GM21367 (cell line): ENCODE data around the gene GBF1.

ENCODE experiments used
- ATAC-seq: cut with Tn5 transposase; IDR thresholded peaks from one replicate; pipeline ENCODE4 v1.9.1; 2021; ENCODE audit not compliant: unreplicated experiment

The GBF1 gene

DNA sequence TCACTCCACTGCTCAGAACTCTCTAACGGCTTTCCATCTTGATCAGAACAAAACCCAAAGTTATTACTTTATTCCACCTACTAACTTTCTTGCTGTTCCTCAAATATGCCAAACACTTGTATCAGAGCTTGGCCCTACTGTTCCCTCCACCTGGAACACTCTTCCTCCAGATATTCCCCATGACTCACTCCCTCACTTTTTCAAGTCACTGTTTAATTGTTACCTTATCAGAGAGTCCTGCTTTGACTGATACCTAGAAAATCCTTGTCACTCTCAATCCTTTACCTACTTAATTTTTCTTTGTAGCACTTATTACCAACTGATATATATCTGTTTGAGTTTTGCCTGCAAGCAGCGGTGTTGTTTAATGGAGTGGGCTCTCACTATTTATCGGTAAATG, 144.6 kb downstream of the GBF1 start:
- no peak for ATAC-seq

DNA sequence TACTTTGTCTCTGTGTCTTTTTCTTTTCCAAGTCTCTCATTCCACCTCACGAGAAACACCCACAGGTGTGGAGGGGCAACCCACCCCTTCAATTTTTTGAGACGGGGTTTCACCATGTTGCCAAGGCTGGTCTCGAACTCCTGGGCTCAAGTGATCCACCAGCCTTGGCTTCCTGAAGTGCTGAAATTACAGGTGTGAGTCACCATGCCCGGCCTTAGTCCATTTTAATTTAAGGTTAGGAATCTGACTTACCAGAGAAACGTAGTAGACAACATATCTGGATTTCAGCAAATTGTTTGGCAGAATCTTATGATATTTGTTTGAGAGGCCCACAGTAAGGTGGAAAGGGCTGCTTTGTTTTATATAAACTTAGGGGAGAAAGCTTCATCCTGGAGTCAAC, 147.0 kb downstream of the GBF1 start:
- no peak for ATAC-seq

DNA sequence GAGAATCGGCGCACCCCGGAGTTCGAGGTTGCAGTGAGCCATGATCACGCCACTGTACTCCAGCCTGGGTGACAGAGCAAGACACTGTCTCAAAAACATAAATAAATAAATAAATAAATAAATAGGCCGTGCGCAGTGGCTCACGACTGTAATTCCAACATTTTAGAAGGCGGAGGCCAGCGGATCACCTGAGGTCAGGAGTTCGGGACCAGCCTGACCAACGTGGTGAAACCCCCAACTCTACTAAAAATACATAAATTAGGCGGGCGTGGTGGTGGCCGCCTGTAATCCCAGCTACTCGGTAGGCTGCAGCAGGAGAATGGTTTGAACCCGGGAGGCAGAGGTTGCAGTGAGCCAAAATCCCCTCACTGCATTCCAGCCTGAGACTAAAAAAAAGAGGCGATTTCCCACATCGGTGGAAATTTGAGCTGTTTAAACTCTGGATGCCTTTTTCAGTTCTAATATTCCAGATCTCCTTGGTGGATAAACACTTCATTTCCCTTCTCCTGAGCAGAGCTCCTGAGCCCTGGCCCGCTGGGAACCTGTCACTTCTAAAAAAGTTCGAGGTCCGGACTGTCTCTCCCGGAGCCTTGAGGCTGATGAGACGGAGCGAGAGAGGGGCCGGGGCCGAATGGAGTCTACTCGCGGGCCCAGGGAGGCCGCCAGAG, 148.2 kb downstream of the GBF1 start:
- ATAC-seq = no peak

DNA sequence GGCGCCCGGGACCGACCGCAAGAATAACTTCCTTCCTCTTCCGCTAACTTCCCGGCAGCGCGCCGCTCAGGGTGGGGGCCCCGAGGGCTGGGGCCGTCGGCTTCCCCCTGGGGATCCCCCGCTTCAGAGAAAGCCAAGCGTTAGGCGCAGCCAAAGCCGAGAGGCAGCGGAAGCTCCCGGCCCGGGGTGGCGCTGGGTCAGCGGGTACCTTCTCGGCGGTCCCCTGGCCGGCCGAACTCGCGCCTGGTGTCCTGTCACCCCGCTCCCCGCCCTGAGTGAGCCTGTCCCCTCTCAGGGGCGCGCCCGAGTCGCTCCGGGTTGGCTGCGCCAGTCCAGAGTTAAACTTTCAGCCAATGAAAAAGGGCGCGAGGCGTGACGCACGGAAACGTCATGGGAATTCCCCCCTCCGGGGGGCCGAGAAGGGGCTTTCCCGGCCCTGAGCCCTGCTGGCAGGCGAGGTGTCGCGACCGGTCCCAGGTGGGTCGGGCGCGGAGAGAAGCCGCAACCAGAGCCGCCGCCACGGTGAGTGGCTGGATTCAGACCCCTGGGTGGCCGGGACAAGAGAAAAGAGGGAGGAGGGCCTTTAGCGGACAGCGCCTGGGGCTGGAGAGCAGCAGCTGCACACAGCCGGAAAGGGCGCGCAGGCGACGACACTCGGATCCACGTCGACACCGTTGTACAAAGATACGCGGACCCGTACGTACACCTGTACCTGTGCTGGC, 148.9 kb downstream of the GBF1 start:
- ATAC-seq = peak; percentile 77

DNA sequence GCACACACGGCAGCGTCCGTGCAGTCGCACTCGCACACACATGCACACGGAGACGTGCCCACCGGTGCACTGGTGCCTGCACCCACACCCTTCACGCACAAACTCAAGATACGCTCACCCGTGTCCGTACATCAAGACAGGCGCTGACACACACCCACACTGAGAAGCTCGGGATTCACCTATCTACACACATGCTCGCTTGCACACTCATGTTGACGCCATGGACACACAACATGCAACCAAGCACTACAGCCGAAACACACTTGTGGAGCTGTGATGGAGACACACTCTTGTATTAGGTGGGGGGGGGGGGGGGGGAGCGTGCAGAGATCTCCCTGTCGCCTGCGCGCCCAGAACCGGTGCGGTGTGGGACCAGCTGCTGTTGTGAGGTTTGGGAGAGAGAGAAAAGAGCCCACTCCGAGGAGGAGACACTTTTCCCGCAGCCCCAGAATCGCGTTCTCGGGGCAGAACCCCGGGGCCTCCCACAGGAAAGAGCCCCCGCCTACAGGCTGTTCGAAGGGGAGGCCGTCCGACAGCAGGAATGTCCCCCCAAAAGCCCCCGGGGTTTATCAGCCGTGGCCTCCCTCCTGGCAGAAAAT, 149.6 kb downstream of the GBF1 start:
- ATAC-seq = peak; percentile 2

DNA sequence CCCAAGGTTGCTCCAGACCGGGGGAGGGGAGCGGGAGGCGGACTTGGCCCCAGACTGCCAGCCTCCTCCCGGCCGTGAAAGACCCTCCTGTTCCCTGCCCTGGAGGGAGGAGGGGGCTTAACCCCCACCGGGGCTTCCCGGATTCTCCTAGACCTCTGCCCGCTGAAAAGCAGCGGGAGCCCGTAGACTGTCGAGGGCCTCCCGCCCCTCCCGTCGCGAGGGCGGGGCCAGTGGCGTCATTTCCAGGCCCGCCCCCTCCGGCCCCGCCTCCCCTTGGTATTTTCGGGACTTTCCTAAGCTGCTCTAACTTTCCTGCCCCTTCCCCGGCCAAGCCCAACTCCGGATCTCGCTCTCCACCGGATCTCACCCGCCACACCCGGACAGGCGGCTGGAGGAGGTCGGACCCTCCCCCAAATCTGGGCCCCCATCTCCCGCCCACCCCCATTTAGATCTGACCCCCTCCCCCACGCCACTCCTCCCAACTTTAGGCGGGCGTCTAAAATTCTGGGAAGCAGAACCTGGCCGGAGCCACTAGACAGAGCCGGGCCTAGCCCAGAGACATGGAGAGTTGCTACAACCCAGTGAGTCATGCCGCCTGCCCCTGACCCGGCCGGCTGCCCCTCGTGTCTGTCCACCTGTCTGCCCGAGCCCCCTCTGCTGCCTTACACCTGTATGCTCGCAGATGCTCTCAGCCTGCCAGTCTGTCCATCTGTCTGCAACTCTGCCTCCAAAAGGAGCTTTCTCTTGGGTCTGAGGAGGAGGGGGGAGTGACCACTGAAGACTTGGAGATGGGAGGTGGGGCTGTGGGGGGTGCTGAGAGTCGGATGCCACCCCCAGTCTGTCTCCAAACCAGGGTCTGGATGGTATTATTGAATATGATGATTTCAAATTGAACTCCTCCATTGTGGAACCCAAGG, 150.3 kb downstream of the GBF1 start, which contains the start of gene NFKB2:
NFKB2 (plus strand) TSS at position 306 of the 917 bp plus-strand sequence; CDS start at position 561, 255 bp downstream.
- ATAC-seq = no peak

DNA sequence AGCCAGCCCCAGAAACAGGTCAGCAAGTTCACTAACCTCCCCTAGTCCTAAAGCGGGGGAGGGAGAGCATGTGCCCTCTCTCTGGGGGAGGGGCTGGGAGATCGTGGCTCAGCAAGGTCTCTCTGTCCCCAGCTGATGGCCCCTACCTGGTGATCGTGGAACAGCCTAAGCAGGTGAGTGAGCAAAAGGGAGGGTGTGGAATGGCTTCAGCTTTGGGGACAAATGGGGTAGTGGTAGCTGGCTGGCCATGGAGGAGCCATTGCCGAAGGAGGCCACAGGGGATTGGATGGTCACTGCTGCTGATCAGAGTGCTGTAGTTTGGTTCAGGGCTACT, 151.0 kb downstream of the GBF1 start:
- no peak for ATAC-seq

DNA sequence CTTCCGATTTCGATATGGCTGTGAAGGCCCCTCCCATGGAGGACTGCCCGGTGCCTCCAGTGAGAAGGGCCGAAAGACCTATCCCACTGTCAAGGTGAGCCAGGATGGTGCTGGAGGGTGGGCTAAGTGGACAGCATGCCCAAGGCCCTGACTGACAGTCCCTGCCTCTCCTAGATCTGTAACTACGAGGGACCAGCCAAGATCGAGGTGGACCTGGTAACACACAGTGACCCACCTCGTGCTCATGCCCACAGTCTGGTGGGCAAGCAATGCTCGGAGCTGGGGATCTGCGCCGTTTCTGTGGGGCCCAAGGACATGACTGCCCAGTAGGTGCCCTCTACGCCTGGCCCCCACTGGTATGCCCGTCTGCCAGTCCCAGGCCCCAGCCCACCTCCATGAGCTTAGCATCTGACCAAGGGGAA, 151.4 kb downstream of the GBF1 start:
- no peak for ATAC-seq

DNA sequence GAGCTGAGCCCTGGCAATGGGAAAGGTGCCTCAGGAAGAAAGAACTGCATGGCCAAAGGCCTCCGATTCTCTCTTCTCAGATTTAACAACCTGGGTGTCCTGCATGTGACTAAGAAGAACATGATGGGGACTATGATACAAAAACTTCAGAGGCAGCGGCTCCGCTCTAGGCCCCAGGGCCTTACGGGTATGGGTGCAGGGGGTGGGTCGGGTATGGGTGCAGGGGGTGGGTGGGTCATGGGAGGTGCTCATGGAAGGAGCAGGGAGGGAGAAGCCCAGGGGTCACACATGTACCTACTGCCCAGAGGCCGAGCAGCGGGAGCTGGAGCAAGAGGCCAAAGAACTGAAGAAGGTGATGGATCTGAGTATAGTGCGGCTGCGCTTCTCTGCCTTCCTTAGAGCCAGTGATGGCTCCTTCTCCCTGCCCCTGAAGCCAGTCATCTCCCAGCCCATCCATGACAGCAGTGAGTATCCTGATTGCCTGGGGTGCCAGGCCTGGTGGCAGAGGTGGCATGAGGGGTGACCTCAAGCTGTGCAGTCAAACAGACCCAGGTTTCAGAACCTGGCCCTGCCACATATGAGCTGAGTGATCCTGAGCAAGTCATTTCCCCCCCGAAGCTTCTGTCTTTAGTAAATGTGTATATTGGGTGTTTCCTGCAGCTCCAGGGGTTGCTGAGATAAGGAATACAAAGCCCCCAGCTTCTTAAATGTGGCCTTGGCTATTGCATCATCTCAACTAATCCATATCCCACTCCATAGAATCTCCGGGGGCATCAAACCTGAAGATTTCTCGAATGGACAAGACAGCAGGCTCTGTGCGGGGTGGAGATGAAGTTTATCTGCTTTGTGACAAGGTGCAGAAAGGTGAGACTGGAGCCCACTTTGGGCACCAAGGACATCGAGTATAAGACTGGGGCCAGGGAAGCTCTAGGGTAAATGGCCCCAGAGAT, 152.2 kb downstream of the GBF1 start:
- ATAC-seq = no peak

DNA sequence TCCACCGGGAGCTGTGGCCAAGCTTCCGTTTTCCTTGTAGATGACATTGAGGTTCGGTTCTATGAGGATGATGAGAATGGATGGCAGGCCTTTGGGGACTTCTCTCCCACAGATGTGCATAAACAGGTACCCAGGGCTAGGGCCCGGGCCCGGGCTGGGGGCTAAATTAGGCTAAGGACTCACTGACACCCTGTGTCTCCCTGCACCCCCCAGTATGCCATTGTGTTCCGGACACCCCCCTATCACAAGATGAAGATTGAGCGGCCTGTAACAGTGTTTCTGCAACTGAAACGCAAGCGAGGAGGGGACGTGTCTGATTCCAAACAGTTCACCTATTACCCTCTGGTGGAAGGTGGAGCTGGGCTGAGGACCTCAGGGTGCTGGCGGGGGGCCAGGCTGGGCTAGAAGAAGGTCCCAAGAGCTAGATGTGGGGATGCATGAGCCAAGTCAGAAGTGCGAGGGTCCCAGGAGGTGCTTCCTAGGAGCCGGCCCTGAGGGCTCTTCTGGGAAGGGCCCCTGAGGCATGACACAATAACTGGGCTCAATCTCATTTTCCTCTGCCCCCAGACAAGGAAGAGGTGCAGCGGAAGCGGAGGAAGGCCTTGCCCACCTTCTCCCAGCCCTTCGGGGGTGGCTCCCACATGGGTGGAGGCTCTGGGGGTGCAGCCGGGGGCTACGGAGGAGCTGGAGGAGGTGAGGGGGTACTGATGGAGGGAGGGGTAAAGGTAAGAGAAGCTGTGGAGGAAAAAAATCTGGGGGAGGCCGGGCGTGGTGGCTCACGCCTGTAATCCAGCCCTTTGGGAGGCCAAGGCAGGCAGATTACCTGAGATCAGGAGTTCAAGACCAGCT, 153.1 kb downstream of the GBF1 start:
- no peak for ATAC-seq

DNA sequence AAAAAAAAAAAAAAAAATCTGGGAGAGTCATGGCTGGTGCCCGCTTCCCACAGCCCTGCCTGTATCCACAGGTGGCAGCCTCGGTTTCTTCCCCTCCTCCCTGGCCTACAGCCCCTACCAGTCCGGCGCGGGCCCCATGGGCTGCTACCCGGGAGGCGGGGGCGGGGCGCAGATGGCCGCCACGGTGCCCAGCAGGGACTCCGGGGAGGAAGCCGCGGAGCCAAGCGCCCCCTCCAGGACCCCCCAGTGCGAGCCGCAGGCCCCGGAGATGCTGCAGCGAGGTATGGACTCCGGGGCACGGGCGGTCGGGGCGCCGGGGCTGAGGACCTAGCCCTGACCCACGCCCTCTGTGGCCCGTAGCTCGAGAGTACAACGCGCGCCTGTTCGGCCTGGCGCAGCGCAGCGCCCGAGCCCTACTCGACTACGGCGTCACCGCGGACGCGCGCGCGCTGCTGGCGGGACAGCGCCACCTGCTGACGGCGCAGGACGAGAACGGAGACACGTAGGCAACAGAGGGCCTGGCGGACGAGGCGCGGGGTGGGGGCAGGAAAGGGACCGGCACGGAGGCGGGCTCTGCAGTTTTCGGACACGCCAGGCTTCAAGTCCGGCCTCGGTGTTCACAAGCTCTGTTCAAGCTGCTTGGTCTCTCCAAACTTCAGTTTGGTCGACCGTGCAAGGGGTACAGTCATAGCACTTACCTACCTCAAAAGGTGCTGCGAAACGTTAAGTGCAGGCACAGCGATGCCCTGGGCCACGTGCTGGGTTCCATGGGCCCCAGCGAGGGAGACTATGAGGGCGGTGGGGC, 154.1 kb downstream of the GBF1 start:
- ATAC-seq = peak; percentile 34

DNA sequence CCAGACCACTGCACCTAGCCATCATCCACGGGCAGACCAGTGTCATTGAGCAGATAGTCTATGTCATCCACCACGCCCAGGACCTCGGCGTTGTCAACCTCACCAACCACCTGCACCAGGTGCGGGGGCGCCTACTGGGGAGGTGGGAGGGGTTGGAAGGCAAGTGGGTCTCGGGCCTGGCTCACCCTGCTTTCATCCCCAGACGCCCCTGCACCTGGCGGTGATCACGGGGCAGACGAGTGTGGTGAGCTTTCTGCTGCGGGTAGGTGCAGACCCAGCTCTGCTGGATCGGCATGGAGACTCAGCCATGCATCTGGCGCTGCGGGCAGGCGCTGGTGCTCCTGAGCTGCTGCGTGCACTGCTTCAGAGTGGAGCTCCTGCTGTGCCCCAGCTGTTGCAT, 154.7 kb downstream of the GBF1 start:
- no peak for ATAC-seq

DNA sequence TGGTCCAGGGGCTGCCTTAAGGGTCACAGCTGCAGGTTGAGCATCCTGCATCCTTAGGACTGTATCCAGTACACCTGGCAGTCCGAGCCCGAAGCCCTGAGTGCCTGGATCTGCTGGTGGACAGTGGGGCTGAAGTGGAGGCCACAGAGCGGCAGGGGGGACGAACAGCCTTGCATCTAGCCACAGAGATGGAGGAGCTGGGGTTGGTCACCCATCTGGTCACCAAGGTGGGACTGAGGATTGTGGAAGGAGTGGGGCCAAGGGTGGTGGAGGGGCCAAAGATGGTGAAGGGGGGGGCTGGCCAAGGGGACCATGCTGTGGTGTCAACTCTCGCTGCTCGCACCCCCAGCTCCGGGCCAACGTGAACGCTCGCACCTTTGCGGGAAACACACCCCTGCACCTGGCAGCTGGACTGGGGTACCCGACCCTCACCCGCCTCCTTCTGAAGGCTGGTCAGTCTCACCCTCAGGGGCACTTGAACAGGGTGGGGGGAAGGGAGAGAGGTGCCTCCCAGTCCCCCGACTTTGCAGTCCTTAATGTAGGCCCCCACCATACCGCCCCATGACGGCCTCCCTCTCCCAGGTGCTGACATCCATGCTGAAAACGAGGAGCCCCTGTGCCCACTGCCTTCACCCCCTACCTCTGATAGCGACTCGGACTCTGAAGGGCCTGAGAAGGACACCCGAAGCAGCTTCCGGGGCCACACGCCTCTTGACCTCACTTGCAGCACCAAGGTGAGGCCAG, 155.4 kb downstream of the GBF1 start:
- no peak for ATAC-seq

DNA sequence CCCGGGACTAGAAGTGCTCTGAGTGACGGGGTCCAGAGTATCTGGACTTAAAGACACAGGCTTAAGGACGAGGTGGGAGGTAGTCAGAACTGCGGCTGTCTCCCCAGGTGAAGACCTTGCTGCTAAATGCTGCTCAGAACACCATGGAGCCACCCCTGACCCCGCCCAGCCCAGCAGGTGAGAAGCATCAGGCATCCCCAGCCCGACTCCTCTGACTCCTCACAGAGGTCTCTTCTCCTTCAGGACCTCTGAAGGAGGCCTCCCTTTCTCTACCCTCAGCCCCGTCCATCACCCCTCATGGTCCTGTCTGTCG, 156.0 kb downstream of the GBF1 start:
- ATAC-seq = no peak

DNA sequence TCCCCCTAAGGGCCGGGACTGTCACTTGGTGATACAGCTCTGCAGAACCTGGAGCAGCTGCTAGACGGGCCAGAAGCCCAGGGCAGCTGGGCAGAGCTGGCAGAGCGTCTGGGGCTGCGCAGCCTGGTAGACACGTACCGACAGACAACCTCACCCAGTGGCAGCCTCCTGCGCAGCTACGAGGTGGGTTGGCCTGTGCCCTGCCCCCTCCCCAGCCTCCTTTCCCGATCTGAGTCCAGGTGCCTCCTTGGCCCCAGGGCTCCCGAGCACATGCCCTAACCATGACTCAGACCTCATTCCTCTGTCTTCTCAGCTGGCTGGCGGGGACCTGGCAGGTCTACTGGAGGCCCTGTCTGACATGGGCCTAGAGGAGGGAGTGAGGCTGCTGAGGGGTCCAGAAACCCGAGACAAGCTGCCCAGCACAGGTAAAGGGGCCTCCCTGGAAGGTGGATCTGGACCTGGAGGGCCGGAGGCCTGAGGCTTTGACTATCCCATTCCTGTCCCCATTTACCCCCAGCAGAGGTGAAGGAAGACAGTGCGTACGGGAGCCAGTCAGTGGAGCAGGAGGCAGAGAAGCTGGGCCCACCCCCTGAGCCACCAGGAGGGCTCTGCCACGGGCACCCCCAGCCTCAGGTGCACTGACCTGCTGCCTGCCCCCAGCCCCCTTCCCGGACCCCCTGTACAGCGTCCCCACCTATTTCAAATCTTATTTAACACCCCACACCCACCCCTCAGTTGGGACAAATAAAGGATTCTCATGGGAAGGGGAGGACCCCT, 156.6 kb downstream of the GBF1 start:
- no peak for ATAC-seq

DNA sequence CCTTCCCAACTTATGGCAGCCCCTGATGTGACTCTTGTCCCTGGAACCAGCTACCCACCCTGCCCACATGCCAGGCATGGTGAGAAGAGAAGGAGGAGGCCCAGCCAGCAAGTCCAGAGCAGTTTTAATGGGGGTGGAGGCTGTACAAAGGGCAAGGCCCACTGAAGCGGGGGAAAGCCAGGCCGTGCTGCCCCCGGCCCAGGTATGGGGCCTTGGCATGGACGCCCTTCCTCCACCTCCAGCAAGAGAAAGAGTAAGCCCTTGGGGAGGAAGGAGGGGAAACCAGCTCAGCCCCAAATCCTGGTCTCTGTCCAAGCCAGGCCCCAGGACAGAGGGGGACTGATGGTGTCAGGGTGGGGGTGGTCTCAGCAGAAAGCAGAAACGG, 157.2 kb downstream of the GBF1 start:
- no peak for ATAC-seq

DNA sequence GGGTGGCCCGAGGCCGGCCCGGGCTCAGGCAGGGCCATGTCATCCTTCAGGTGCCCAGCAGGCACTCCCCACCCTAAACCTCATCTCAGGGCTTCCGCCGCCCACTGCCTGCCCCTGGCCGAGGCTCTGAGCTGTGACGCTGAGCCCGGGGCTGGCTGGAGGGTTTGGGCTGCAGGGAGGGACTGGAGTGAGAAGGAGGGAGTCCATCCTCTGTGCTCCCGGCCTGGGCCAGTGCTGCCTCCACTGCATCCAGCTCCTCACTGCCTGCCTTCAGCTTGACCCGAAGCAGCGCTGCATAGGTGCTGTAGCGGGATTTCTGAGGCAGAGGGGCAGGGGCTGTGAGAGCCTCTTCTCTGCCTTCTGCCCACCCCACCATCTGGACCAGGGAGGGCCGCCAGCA, 157.8 kb downstream of the GBF1 start:
- no peak for ATAC-seq
